Caco-2 (cell line): Measurements from ENCODE around the gene GRIK4. TPM values are rescaled to one million over a fixed set of nuclear protein-coding genes. Genes with fewer than 3 reads are reported as not detected.
A peak's percentile ranks its signal among the peaks of the same experiment; 100 is the strongest.

ENCODE experiments used
- BruUV-seq: library from RNA; stranded (reverse); fragments of 400-500 nt; replicated peaks from 2 replicates; lab custom pipeline; 2021; lab: Mats Ljungman, UMichigan
- CTCF ChIA-PET: fragments of 300-600 bp; sonication (Branson Sonifier 250); formaldehyde crosslinking; loops from one replicate; lab custom pipeline; 2022; ENCODE audit warnings: antibody characterized with exemption; lab: Charles Lee
- POLR2A ChIA-PET: fragments of 300-600 bp; sonication (Branson Sonifier 250); formaldehyde crosslinking; loops from one replicate; lab custom pipeline; 2022; ENCODE audit warnings: antibody characterized with exemption; lab: Charles Lee
- DNase-seq, 2 experiments: peaks; one replicate each; pipeline versions ENCODE4 v3.0.0 to v3.0.0-alpha.2; 2020 to 2022
- H3K27me3 ChIP-seq: replicated peaks from 2 replicates; pipeline ENCODE4 v1.6.0; 2011; ENCODE audit warnings: low read length; ENCODE audit not compliant: control insufficient read depth, insufficient read depth
- H3K36me3 ChIP-seq: 2 replicates; pipeline ENCODE4 v1.5.1; 2011; ENCODE audit warnings: low read length; ENCODE audit not compliant: control insufficient read depth, insufficient read depth
- H3K4me1 ChIP-seq: fragments of 250-450 bp; sonication (Bioruptor Pico); 2 replicates; pipeline ENCODE4 v1.5.1; 2020; ENCODE audit warnings: mild to moderate bottlenecking
- H3K4me3 ChIP-seq: 2 replicates; pipeline ENCODE4 v1.5.1; 2011; ENCODE audit warnings: low read depth, mild to moderate bottlenecking, control low read depth, low read length
- H3K9me3 ChIP-seq: fragments of 250-450 bp; sonication (Bioruptor Pico); 2 replicates; pipeline ENCODE4 v1.5.1; 2020; ENCODE audit warnings: mild to moderate bottlenecking, moderate library complexity
- H3K27ac Mint-ChIP-seq: one replicate; pipeline ENCODE4 v1.8.0; 2022; ENCODE audit warnings: mixed read lengths; ENCODE audit not compliant: unreplicated experiment
- H3K27me3 Mint-ChIP-seq: one replicate; pipeline ENCODE4 v1.8.0; 2022; ENCODE audit warnings: mixed read lengths; ENCODE audit not compliant: insufficient read depth, unreplicated experiment
- H3K36me3 Mint-ChIP-seq: one replicate; pipeline ENCODE4 v1.8.0; 2022; ENCODE audit warnings: mild to moderate bottlenecking, mixed read lengths; ENCODE audit not compliant: insufficient read depth, unreplicated experiment
- H3K4me1 Mint-ChIP-seq: one replicate; pipeline ENCODE4 v1.8.0; 2022; ENCODE audit warnings: low read depth, mixed read lengths; ENCODE audit not compliant: unreplicated experiment
- H3K4me3 Mint-ChIP-seq: one replicate; pipeline ENCODE4 v1.8.0; 2022; ENCODE audit warnings: mild to moderate bottlenecking, moderate library complexity, mixed read lengths; ENCODE audit not compliant: unreplicated experiment
- H3K9me3 Mint-ChIP-seq: one replicate; pipeline ENCODE4 v1.8.0; 2022; ENCODE audit warnings: mixed read lengths; ENCODE audit not compliant: unreplicated experiment
- intact Hi-C: fragments of 100-400 bp; cut with micrococcal nuclease; formaldehyde crosslinking; loops from one replicate; pipeline ENCODE4 v1.10.0; 2022; ENCODE audit not compliant: unreplicated experiment
- total RNA-seq: library from RNA; stranded (reverse); gene quantifications from 2 replicates; pipeline ENCODE4 v1.2.3, GENCODE V29; 2022
- TF ChIP-seq, protein P1 (sequence below), 2 experiments: fragments of 200-600 bp in 1 of 2; IDR thresholded peaks; 1 replicate in 1 of 2; 2 replicates in 1 of 2; pipeline versions ENCODE4 v1.5.1 to v1.8.0; 2011 to 2022; ENCODE audit warnings: antibody characterized with exemption in 1 of 2, control low read depth in 1 of 2, inconsistent platforms in 1 of 2, low read depth in 1 of 2, low read length in 1 of 2, mild to moderate bottlenecking in 1 of 2, moderate library complexity in 1 of 2; ENCODE audit not compliant: insufficient read depth in 1 of 2, severe bottlenecking in 1 of 2, unreplicated experiment in 1 of 2

GRIK4 gene
- total RNA-seq, 1 experiment from 2014 or later: 2.0 TPM

DNA sequence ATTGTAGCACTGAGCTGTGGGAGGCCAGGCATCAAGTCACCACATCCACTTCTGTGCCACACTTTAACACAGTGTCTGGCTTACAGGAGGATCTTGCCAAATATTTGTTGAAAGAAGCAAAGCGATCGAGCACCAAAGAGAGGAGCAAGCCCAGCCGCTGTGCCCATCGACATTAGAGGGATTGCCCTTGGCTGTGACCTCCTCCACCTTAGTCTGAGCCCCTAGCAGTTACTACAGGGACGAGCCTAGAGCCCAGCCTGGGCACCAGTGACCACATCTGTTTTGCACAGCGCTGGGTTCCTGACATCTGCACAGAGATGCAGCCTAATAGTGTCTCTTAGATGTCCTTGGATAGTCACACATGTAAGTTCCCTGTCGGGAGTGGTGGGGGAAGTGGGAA lies 17.7 kb downstream of the GRIK4 start:
- Mint-ChIP-seq H3K4me1 (peaks cover 44% of the 10 kb centered on the region), H3K4me3 (no peak overlapping the region), H3K27ac (no peak overlapping the region), H3K36me3 (peaks cover 7% of the 10 kb centered on the region), H3K27me3 (no peaks in the 10 kb centered on the region), H3K9me3 (no peaks in the 10 kb centered on the region)
- CTCF ChIA-PET: no interaction called here
- no peaks in the 10 kb centered on the region for H3K27me3 ChIP-seq
- TF ChIP-seq, protein P1, sequence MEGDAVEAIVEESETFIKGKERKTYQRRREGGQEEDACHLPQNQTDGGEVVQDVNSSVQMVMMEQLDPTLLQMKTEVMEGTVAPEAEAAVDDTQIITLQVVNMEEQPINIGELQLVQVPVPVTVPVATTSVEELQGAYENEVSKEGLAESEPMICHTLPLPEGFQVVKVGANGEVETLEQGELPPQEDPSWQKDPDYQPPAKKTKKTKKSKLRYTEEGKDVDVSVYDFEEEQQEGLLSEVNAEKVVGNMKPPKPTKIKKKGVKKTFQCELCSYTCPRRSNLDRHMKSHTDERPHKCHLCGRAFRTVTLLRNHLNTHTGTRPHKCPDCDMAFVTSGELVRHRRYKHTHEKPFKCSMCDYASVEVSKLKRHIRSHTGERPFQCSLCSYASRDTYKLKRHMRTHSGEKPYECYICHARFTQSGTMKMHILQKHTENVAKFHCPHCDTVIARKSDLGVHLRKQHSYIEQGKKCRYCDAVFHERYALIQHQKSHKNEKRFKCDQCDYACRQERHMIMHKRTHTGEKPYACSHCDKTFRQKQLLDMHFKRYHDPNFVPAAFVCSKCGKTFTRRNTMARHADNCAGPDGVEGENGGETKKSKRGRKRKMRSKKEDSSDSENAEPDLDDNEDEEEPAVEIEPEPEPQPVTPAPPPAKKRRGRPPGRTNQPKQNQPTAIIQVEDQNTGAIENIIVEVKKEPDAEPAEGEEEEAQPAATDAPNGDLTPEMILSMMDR (IDR thresholded peaks at IDR 0.05; ENCODE audit: insufficient read depth in 1 of 2, low read depth in 1 of 2, low read length in 1 of 2, severe bottlenecking in 1 of 2, unreplicated experiment in 1 of 2): no peak
- no peaks in the 10 kb centered on the region for H3K36me3 ChIP-seq
- DNase-seq: no peak
- POLR2A ChIA-PET: no interaction called here
- no TSS peak for BruUV-seq
- no peaks in the 10 kb centered on the region for H3K9me3 ChIP-seq
- H3K4me1 ChIP-seq: peaks cover 40% of the 10 kb centered on the region
- H3K4me3 ChIP-seq: no peak overlapping the region
- intact Hi-C loops: loop anchor here (5.0 kb wide), 2 partner anchors 83 to 143 kb away; no protein-coding TSS in a partner anchor

- Histone ChIP-seq H3K36me3 (no peaks in the 10 kb centered on the region), H3K4me3 (no peak overlapping the region), H3K27me3 (no peaks in the 10 kb centered on the region), H3K9me3 (no peaks in the 10 kb centered on the region), H3K4me1 (peaks cover 33% of the 10 kb centered on the region)
- TF ChIP-seq, protein P1 (IDR thresholded peaks at IDR 0.05; ENCODE audit: insufficient read depth in 1 of 2, low read depth in 1 of 2, low read length in 1 of 2, severe bottlenecking in 1 of 2, unreplicated experiment in 1 of 2): no peak
- POLR2A ChIA-PET: no interaction called here
- Mint-ChIP-seq H3K4me1 (peaks cover 38% of the 10 kb centered on the region), H3K4me3 (no peak overlapping the region), H3K36me3 (peaks cover 7% of the 10 kb centered on the region), H3K27ac (no peak overlapping the region), H3K9me3 (no peaks in the 10 kb centered on the region), H3K27me3 (no peaks in the 10 kb centered on the region)
- intact Hi-C loops: loop anchor here (5.0 kb wide), 2 partner anchors 82 to 142 kb away; no protein-coding TSS in a partner anchor
- no peak for DNase-seq
- CTCF ChIA-PET: no interaction called here
- no TSS peak for BruUV-seq
Observed at GRCh38 chr11:120529911-120530310, 18.4 kb downstream of the GRIK4 start.

DNA sequence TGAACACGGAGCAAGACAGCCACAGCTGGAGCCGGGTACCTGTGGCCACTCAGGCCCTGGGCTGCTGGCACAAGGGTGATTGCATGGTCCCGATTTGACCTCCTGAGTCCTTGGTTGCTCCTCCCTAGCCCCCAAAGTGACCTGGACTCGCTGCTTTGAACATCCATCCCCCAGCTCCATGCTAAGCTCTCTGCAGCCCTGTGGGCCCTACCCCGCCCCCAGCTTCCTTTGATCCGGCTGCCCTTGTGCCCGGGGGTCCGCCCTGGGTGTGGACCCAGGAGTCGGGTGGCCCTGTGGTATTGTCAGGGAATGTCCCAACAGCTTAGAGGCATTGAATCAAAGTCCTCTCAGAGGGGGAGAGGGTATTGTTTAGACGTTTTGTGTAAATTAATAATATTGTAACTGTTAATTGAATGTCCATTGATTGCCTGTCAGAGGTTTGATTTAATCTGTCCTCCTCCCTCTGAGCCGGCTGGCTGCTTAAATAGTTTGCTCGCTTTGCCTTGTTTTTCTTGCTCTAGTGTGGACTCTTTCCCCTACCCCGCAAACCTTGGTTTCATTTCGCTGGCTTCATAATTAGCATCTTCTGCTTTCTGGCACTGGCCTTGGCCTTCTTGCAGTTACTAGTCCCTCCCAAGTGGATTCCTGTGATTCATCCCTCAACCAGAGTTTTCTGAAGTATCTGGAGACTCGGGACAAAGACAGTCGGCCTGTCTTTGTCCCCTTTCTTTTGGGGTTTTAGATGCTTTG lies 20.7 kb downstream of the GRIK4 start:
- Histone ChIP-seq H3K4me3 (no peak overlapping the region), H3K36me3 (no peaks in the 10 kb centered on the region), H3K27me3 (no peaks in the 10 kb centered on the region; the same call in 1 of the 2 replicates), H3K4me1 (peaks cover 9% of the 10 kb centered on the region), H3K9me3 (no peaks in the 10 kb centered on the region)
- BruUV-seq: no TSS peak
- intact Hi-C loops: no loop called here
- Mint-ChIP-seq H3K4me3 (no peak overlapping the region), H3K9me3 (no peaks in the 10 kb centered on the region), H3K27me3 (no peaks in the 10 kb centered on the region), H3K27ac (peak overlapping the region; percentile 59), H3K4me1 (peaks cover 22% of the 10 kb centered on the region), H3K36me3 (peaks cover 7% of the 10 kb centered on the region)
- DNase-seq: no peak
- TF ChIP-seq, protein P1 (IDR thresholded peaks at IDR 0.05; ENCODE audit: insufficient read depth in 1 of 2, low read depth in 1 of 2, low read length in 1 of 2, severe bottlenecking in 1 of 2, unreplicated experiment in 1 of 2): no peak
- ChIA-PET CTCF (no interaction called here), POLR2A (no interaction called here)
